ENCODE results near the gene CLASP2. TPM values are rescaled to one million over a fixed set of nuclear protein-coding genes. Genes with fewer than 3 reads are reported as not detected.

CLASP2 gene
- total RNA-seq, 1 donor from 2014 or later = 65.0 TPM

- Mint-ChIP-seq H3K4me1 (ENCODE audit: low read depth, unreplicated experiment) (no peaks in the 10 kb centered on the region), H3K27ac (ENCODE audit: unreplicated experiment) (no peak overlapping the region), H3K36me3 (ENCODE audit: low read depth, unreplicated experiment) (peaks cover 9% of the 10 kb centered on the region), H3K4me3 (ENCODE audit: unreplicated experiment) (no peak overlapping the region), H3K9me3 (ENCODE audit: unreplicated experiment) (no peaks in the 10 kb centered on the region), H3K27me3 (ENCODE audit: low read depth, unreplicated experiment) (no peaks in the 10 kb centered on the region)
- no peaks in the 10 kb centered on the region for H4K20me1 ChIP-seq (ENCODE audit: insufficient read depth, low read length)
- H3K36me3 ChIP-seq (ENCODE audit: insufficient read depth, low read length) = no peaks in the 10 kb centered on the region
- H3K9ac ChIP-seq (ENCODE audit: low read length) = no peak overlapping the region
- no peak for FAIRE-seq
- H2AFZ ChIP-seq (ENCODE audit: low read depth, low read length) = no peak overlapping the region
- H3K27me3 ChIP-seq (ENCODE audit: insufficient read depth, low read length) = no peaks in the 10 kb centered on the region
- H3K4me3 ChIP-seq (ENCODE audit: insufficient read depth, low read depth, low read length) = no peak overlapping the region
- no peaks in the 10 kb centered on the region for H3K79me2 ChIP-seq (ENCODE audit: insufficient read depth, low read length)
- H3K27ac ChIP-seq (ENCODE audit: low read depth, low read length) = no peak overlapping the region
- TF ChIP-seq CTCF (IDR thresholded peaks at IDR 0.05; ENCODE audit: insufficient read depth, low read depth, low read length) (no peak), EZH2 (IDR thresholded peaks at IDR 0.05; ENCODE audit: insufficient read depth, low read length) (no peak)
- DNase-seq (ENCODE audit: low read depth) = no peak
- H3K4me1 ChIP-seq (ENCODE audit: insufficient read depth, low read length) = no peaks in the 10 kb centered on the region
- H3K4me2 ChIP-seq (ENCODE audit: low read length) = no peak overlapping the region
- H3K9me3 ChIP-seq (ENCODE audit: insufficient read depth, low read depth, low read length) = no peaks in the 10 kb centered on the region
Measured at GRCh38 chr3:33513262-33513863, 204.7 kb downstream of the CLASP2 start.

DNA sequence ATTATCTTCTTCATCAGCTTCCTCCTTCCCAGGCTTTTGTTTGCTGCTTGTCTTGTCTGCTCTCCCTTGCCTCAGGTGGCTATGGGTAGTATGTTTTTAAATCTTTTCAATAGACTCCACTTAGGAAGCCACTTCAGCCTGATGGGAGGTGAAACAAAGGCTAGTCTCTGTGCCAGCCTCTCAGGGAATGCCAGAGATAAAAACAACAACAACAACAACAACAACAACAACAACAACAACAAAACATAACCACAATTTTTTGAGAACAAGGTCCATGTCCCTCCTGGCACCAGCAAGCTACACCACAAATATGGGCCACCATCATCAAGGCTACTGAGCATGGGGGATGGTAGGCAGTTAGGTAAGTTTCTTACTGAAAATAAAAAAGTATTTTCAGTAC is 213.0 kb downstream of the CLASP2 start:
- no peaks in the 10 kb centered on the region for H3K79me2 ChIP-seq (ENCODE audit: insufficient read depth, low read length)

More for the DNA sequence above, 213.0 kb downstream of the CLASP2 start:
- H3K27me3 ChIP-seq (ENCODE audit: insufficient read depth, low read length) = no peaks in the 10 kb centered on the region
- H3K36me3 ChIP-seq (ENCODE audit: insufficient read depth, low read length) = no peaks in the 10 kb centered on the region
- no peaks in the 10 kb centered on the region for H3K4me1 ChIP-seq (ENCODE audit: insufficient read depth, low read length)
- no peak overlapping the region for H3K27ac ChIP-seq (ENCODE audit: low read depth, low read length)
- no peak overlapping the region for H2AFZ ChIP-seq (ENCODE audit: low read depth, low read length)
- FAIRE-seq (no peak), DNase-seq (ENCODE audit: low read depth) (no peak)
- no peak overlapping the region for H3K9ac ChIP-seq (ENCODE audit: low read length)
- H3K4me2 ChIP-seq (ENCODE audit: low read length) = no peak overlapping the region
- H4K20me1 ChIP-seq (ENCODE audit: insufficient read depth, low read length) = no peaks in the 10 kb centered on the region
- Mint-ChIP-seq H3K27ac (ENCODE audit: unreplicated experiment) (no peak overlapping the region), H3K27me3 (ENCODE audit: low read depth, unreplicated experiment) (no peaks in the 10 kb centered on the region), H3K4me1 (ENCODE audit: low read depth, unreplicated experiment) (no peaks in the 10 kb centered on the region), H3K9me3 (ENCODE audit: unreplicated experiment) (no peaks in the 10 kb centered on the region), H3K36me3 (ENCODE audit: low read depth, unreplicated experiment) (peaks cover 22% of the 10 kb centered on the region), H3K4me3 (ENCODE audit: unreplicated experiment) (no peak overlapping the region)
- no peak overlapping the region for H3K4me3 ChIP-seq (ENCODE audit: insufficient read depth, low read depth, low read length)
- TF ChIP-seq CTCF (IDR thresholded peaks at IDR 0.05; ENCODE audit: insufficient read depth, low read depth, low read length) (no peak), EZH2 (IDR thresholded peaks at IDR 0.05; ENCODE audit: insufficient read depth, low read length) (no peak)
- H3K9me3 ChIP-seq (ENCODE audit: insufficient read depth, low read depth, low read length) = no peaks in the 10 kb centered on the region
